ENCODE results near the gene KSR1. TPM values are rescaled to one million over a fixed set of nuclear protein-coding genes. Genes with fewer than 3 reads are reported as not detected.
"Not testable (repeated sequence)": the region's sequence is repeated elsewhere in the genome, so short reads cannot be mapped to it uniquely, and the experiment has no call there.

KSR1 gene
- total RNA-seq, 2 experiments from 2014 or later: 53.9 to 58.2 TPM

GRCh38 chr17:27649929-27650328, 193.7 kb downstream of the KSR1 start:
- Mint-ChIP-seq H3K27ac (no peak overlapping the region), H3K4me1 (ENCODE audit: low read depth) (peaks cover 5% of the 10 kb centered on the region), H3K4me3 (no peak overlapping the region), H3K36me3 (ENCODE audit: low read depth) (no peaks in the 10 kb centered on the region), H3K27me3 (peaks cover 2% of the 10 kb centered on the region), H3K9me3 (no peaks in the 10 kb centered on the region)
- intact Hi-C loops (cut with micrococcal nuclease): loop anchor here (5.0 kb wide), 1 partner anchor 48 kb away; no protein-coding TSS in a partner anchor
- ATAC-seq: no peak
- TF ChIP-seq, protein P1, sequence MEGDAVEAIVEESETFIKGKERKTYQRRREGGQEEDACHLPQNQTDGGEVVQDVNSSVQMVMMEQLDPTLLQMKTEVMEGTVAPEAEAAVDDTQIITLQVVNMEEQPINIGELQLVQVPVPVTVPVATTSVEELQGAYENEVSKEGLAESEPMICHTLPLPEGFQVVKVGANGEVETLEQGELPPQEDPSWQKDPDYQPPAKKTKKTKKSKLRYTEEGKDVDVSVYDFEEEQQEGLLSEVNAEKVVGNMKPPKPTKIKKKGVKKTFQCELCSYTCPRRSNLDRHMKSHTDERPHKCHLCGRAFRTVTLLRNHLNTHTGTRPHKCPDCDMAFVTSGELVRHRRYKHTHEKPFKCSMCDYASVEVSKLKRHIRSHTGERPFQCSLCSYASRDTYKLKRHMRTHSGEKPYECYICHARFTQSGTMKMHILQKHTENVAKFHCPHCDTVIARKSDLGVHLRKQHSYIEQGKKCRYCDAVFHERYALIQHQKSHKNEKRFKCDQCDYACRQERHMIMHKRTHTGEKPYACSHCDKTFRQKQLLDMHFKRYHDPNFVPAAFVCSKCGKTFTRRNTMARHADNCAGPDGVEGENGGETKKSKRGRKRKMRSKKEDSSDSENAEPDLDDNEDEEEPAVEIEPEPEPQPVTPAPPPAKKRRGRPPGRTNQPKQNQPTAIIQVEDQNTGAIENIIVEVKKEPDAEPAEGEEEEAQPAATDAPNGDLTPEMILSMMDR (IDR thresholded peaks at IDR 0.05): no peak
- ChIA-PET POLR2A (no interaction called here), CTCF (interaction anchor here (0.9 to 10.0 kb wide), 11 partner anchors 15 to 408 kb away, joined by 3 to 152 read pairs (median 4); partner anchors contain the start of gene LGALS9)
- DNase-seq: no peak

- POLR2A ChIA-PET: no interaction called here
- ATAC-seq: no peak
- H3K9me3 Mint-ChIP-seq: no peaks in the 10 kb centered on the region
Observed at GRCh38 chr17:27650836-27651235, 194.6 kb downstream of the KSR1 start.

DNA sequence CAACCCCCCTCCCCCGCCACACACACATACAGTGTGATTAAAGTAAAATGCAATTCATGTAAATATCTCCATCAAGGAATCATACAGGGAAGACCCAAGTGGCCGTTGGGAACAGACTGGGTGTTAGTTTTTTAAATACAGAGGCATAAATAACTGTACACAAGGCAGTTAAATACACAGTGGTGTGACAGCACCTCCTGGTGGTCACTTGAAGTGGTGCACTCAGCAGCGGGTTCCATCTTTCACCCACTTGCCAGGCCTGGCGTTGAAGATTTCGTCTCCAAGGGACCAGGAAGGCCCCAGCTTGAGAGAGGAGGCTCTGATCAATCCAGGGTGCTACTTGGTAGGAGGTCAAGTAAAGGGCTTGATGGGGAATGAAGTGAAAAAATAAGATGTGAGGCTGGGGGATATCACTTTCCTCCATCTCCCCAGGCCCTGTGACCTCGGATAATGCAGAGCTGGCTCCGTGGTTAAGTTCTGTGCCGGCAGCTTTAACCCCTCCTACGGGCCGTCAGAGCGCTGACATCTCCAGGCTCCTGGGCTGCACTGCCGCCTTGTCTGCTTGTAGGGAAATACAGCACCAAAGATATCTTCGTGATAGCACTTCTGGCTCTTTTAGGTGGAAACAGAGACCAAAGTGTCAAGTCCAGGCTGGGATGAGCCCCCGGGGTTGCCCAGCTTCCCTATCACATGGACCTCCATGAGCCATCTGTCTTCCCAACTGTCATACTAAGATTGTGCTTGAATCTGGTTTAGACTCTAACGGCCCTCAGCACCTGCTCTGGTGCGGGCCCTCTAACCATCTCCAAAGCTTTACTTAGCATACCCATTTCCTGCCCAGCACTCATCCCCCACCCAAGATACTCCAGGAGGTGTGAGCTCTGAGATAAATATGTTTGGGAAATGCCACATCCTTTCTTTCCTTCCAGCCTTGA, 195.4 kb downstream of the KSR1 start:
- H3K9me3 Mint-ChIP-seq: no peaks in the 10 kb centered on the region
- H3K4me1 Mint-ChIP-seq (ENCODE audit: low read depth): peaks cover 5% of the 10 kb centered on the region
- no peak overlapping the region for H3K4me3 Mint-ChIP-seq
- CTCF ChIA-PET: interaction anchor here (0.7 to 10.0 kb wide), 44 partner anchors 10 to 421 kb away, joined by 3 to 152 read pairs (median 4); partner anchors contain the start of genes KSR1 and LGALS9
- POLR2A ChIA-PET: no interaction called here
- DNase-seq: peak; percentile 84
- intact Hi-C loops (cut with micrococcal nuclease): loop anchor here (5.0 kb wide), 1 partner anchor 49 kb away; no protein-coding TSS in a partner anchor
- H3K27ac Mint-ChIP-seq: no peak overlapping the region
- no peaks in the 10 kb centered on the region for H3K36me3 Mint-ChIP-seq (ENCODE audit: low read depth)
- H3K27me3 Mint-ChIP-seq: peaks cover 2% of the 10 kb centered on the region
- TF ChIP-seq, protein P1 (IDR thresholded peaks at IDR 0.05): peak; percentile 82
- ATAC-seq: peak; percentile 74

More at GRCh38 chr17:27650836-27651235, 194.6 kb downstream of the KSR1 start:
- no peak overlapping the region for H3K27ac Mint-ChIP-seq
- no peak overlapping the region for H3K4me3 Mint-ChIP-seq
- CTCF ChIA-PET: interaction anchor here (0.6 to 10.0 kb wide), 37 partner anchors 10 to 414 kb away, joined by 3 to 152 read pairs (median 4); partner anchors contain the start of genes KSR1 and LGALS9
- H3K4me1 Mint-ChIP-seq (ENCODE audit: low read depth): peaks cover 5% of the 10 kb centered on the region
- no peak for DNase-seq
- TF ChIP-seq, protein P1 (IDR thresholded peaks at IDR 0.05): no peak
- H3K27me3 Mint-ChIP-seq: peaks cover 2% of the 10 kb centered on the region
- H3K36me3 Mint-ChIP-seq (ENCODE audit: low read depth): no peaks in the 10 kb centered on the region
- intact Hi-C loops (cut with micrococcal nuclease): loop anchor here (5.0 kb wide), 1 partner anchor 49 kb away; no protein-coding TSS in a partner anchor

DNA sequence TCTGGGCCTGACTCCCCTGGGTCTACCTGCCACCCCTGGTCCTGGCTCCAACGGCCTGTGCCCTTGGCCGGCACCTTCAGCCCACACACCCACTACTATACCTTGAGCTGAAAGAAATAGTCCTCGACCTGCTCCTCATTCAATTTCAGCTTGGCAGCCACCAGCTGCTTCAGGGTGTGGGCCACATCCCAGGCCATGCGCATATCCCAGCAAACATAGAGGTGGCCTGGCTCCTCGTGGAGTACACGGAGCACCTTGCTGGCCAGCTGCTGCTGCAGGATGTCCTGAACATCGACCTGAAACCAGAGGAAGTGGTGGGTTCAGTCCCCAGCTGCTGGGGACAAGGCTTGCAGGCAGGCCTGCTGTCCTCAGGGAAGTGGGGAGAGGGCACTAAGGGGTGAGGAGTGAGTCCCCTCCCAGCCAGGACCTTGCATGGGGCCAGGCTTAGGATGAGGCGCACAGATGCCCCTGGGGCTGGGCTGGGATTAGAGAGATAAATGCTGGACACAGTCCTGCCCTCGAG, 197.3 kb downstream of the KSR1 start:
- H3K27ac Mint-ChIP-seq; H3K36me3 Mint-ChIP-seq (ENCODE audit: low read depth); H3K4me1 Mint-ChIP-seq (ENCODE audit: low read depth); H3K9me3 Mint-ChIP-seq; H3K4me3 Mint-ChIP-seq; ATAC-seq; POLR2A ChIA-PET; DNase-seq; H3K27me3 Mint-ChIP-seq: not testable (repeated sequence)
- CTCF ChIA-PET: interaction anchor here (0.8 to 10.0 kb wide), 9 partner anchors 10 to 417 kb away, joined by 3 to 152 read pairs (median 11); partner anchors contain the start of gene LGALS9
- intact Hi-C loops (cut with micrococcal nuclease): loop anchor here (5.0 kb wide), 1 partner anchor 51 kb away; no protein-coding TSS in a partner anchor

GRCh38 chr17:27654136-27654535, 197.9 kb downstream of the KSR1 start:
- no peak overlapping the region for H3K27ac Mint-ChIP-seq
- no peaks in the 10 kb centered on the region for H3K36me3 Mint-ChIP-seq (ENCODE audit: low read depth)
- H3K4me3 Mint-ChIP-seq: no peak overlapping the region
- ChIA-PET CTCF (interaction anchor here (0.6 to 10.0 kb wide), 36 partner anchors 9 to 417 kb away, joined by 3 to 152 read pairs (median 4); partner anchors contain the start of gene LGALS9), POLR2A (no interaction called here)
- H3K9me3 Mint-ChIP-seq: no peaks in the 10 kb centered on the region
- ATAC-seq: no peak
- H3K4me1 Mint-ChIP-seq (ENCODE audit: low read depth): peaks cover 5% of the 10 kb centered on the region
- no peak for DNase-seq
- H3K27me3 Mint-ChIP-seq: peaks cover 2% of the 10 kb centered on the region
- TF ChIP-seq, protein P1 (IDR thresholded peaks at IDR 0.05): no peak
- intact Hi-C loops (cut with micrococcal nuclease): loop anchor here (2.0 to 5.0 kb wide), 2 partner anchors 52 to 103 kb away; no protein-coding TSS in a partner anchor
